Amygdala (tissue), 56 donors: Measurements from ENCODE around the gene ELAVL4.

Source experiments
- DNase-seq, 56 donors: peaks; one replicate each; lab custom pipeline; 2025; lab: John Stamatoyannopoulos, UW

The ELAVL4 gene

GRCh38 chr1:50175719-50176639 lies 67.3 kb downstream of the ELAVL4 start:
- peak in 6 of 56 donors; percentile 5 to 25 (median 12) for DNase-seq

GRCh38 chr1:50177994-50178393 lies 69.3 kb downstream of the ELAVL4 start:
- DNase-seq = no peak

- no peak for DNase-seq
Measured at GRCh38 chr1:50179639-50180038, 70.9 kb downstream of the ELAVL4 start.

- no peak for DNase-seq
Measured at GRCh38 chr1:50180367-50180766, 71.6 kb downstream of the ELAVL4 start.

DNA sequence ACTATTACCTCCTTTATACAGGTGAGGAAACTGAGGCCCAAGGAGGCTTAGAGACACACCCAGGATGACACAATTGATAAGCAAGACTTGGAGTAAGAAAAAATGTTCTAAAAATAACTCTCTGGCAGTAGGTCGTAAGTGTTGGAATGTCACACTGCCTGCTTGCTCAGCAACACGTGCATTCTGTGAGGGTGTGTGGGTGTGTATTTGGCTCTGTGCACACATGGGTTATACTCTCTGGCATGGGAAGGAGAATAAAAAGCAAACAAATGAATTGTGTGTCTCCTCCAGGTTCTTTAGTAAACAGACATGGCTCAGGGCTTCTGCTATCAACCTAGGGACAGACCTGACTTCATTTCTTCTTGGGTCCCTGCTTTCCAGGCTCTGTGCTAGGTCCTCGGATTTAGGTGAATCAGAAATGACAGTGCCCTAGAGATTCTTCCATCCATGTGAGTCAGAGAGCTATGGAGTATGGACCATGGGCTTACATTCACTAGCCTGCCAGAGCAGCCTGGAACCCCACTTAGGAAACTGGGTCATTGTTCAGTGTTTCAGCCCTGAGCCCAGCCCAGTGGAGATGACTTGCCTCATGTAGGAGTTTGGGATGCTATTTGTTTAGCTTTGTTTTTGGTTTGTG lies 72.4 kb downstream of the ELAVL4 start:
- no peak for DNase-seq

GRCh38 chr1:50183378-50184133 lies 74.8 kb downstream of the ELAVL4 start:
- no peak for DNase-seq

DNA sequence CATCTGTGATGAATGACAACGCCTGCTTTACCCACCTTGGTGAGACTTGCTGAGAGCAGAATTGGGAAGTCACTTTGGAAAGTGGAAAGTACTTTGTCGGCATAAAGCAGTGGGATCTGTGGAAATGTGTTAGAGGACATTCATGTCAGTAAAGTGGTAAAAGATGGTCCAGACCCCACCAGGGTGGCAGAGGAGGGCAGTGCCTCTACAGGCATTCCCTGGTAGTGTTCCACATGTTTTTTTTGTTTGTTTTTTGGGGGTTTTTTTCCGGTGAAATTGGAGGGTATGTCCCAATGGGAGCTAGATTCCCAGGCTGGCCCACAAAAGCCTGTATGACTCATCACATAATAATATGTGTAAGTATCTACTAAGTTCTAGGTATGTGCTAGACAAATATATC lies 80.6 kb downstream of the ELAVL4 start:
- no peak for DNase-seq

DNA sequence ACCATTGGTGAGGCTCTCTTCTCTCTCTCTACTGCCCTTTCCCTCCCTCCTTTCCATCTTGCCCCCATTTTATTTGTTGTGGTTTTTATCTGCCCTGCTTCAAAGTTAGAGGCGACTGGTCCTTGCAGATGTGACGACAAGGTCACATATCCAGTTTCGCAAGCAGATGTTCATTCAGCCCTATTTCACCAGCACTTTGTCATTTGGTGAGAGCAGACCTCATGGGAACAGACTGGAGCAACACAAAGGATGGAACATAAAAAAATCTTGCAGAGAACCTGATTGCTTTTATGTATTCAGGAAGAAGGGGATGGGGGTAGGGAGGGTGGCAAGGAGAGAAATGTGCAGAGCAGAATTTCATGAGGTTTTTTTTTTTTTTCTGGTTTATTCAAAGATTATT lies 84.3 kb downstream of the ELAVL4 start:
- no peak for DNase-seq

- DNase-seq = no peak
Measured at GRCh38 chr1:50195205-50195604, 86.5 kb downstream of the ELAVL4 start.

GRCh38 chr1:50196081-50196480 lies 87.4 kb downstream of the ELAVL4 start:
- DNase-seq = no peak

DNA sequence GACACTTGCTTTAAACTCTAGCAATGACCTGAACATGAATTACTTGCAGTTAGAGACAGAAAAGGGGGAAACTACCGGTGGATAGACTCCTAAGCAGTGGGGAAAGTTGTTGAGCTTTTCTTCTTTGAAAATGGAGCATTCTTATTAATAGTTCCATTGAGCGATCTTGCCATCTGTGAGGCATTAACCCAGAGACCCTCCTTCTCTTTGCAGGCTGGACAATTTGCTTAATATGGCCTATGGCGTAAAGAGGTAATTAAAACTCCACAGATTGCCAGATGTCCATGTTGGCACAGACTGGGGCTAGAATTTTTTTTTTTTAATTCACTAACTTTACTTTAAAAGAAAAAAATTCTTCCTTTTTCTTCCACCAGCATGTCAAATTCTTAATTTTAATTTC lies 88.5 kb downstream of the ELAVL4 start:
- DNase-seq = no peak

DNA sequence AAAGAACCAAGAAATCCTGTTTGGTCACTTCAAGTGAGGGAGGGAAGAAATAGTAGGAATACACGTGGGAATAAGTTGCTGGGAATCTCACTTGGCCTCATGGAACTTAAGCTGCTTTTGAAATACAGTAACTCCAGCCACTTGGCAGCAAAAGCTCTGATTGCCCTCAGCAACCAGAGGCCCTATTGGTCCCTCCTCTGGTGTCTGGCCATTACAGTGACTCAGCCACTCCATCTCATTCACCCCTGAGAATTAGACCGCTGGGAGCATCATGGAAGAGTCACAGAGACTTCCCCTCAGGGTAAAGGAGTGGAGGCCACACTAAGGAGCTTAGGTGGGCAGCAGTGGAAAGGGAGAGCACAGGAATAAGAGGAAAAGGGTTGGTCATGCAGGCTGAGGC lies 99.6 kb downstream of the ELAVL4 start:
- no peak for DNase-seq

DNA sequence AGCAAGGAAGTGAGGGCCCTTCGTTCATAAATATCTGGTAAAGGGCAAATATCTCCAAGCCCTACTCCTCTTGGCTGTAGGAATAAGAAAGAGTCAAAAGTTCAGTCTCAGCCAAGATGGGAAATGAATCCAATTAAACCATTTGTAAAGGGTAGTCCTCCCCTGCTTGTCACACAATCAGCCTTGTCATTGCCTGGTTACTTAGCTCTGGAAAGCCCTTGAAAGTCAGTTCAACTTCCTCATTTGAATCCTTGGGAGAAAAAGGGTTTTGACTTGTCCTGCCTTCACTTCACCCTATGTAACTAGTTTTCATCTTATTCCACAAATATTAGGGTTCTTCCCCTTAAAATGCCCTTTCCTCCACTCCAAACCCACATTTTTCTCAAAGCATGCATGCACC lies 100.0 kb downstream of the ELAVL4 start:
- DNase-seq = no peak

- no peak for DNase-seq
Measured at GRCh38 chr1:50209749-50210148, 101.0 kb downstream of the ELAVL4 start.

DNA sequence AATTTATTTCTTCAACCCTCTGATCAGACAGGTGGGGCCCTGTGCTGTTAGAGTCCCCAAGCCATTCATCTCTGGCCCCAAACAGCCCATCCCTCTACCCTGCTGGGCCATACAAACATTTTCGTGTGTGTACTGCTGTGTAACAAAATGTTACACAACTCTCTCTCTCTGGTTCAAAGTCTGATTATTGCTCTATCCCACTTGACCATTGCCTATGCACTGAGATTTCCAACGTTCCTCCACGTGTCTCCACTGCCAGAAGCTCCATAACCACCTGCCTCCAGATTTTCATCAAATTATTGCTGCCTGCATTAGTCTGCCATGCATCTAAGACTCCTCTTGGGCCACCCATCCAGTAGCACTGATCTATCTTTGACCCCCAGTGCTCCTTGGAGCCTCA lies 104.8 kb downstream of the ELAVL4 start:
- DNase-seq = no peak

DNA sequence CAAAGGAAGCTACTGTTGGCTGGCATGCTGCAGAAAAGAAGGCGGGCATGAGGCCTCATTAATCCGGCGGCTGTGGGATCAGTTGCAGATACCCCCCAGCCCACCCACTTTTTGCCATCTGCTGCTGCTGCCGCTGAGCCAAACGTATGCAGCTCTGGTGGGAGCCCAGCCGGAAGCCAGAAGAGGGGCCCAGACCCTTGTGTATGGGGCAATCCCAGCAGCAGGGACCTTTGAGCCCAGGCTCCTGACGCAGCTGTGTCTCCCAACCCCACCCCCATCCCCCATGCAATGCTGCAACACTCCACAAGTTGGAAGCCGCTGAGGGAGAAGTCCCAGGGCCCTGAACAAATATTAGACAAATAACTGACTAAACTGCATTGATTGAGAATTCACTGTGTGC lies 106.0 kb downstream of the ELAVL4 start:
- peak in 4 of 56 donors; percentile 2 to 12 (median 6) for DNase-seq

- no peak for DNase-seq
Measured at GRCh38 chr1:50218344-50219120, 109.8 kb downstream of the ELAVL4 start.

DNA sequence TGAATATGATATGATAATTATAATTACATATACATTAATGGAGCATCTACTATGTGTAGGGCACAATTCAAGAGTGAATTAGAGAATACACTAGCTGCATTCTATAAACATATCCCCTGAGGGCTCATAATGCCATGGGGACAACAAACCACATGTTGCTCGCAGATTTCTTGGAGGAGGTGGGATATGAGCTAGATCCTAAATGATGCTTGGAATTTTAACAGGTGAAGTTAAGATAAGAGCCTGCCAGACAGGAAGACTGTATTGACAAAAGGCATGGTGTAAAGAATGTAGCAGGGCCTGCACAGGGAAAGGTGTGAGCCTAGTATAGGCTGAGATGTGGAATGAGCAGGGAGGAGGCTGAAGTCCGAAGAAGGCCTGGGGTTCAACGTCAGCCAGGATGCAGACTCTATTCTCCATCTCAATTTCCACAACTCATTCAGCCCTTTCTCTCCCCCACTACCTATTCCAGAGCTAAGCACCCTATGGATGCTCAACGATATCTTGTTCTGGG lies 120.2 kb downstream of the ELAVL4 start:
- no peak for DNase-seq

GRCh38 chr1:50231209-50231608 lies 122.5 kb downstream of the ELAVL4 start:
- DNase-seq = no peak

GRCh38 chr1:50232336-50232735 lies 123.6 kb downstream of the ELAVL4 start:
- no peak for DNase-seq
